ENCODE results near the gene IRX4. TPM values are rescaled to one million over a fixed set of nuclear protein-coding genes. Genes with fewer than 3 reads are reported as not detected.

The IRX4 gene
- total and polyA plus RNA-seq, 4 donors: not detected

DNA sequence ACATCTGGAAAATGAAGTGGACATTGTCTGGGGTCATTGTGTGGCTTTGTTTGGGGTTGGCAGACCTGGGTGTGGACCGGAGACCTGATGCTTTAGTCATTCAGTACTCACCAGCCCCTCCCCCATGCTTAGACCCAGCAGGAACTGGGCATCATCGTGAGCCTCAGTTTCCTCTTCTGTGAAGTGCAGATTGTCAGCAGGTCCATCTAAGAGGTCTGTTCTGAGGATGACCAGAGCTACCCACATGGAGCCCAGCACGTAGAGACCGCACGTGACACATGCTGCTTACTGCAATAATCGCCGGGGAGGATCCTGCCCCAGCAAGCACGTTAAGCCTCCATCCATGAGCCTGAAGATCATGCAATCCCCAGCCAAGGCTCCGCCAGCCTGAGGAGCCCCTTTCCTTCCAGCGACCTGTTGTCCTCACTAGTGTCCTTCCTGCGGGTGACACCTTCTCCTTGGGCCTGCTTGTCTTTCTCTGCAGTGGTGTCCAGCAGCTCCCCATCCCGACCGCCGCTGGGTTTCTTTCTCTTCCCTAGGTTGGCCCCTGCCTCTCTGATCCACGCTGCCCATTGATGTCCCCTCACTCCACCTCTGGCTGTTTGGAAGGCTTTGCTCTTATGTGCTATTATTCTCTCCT is 26.7 kb upstream of the IRX4 start:
- WGBS: 90% methylated on average over 15 of the region's 15 CpGs
- H3K9ac ChIP-seq (ENCODE audit: low read depth in 1 of 2, low read length in 2 of 2): no peak overlapping the region
- no peak for TF ChIP-seq GABPA (IDR thresholded peaks at IDR 0.05 in 1 of 2, conservative IDR thresholded peaks at IDR 0.05 in 1 of 2)
- no peak for TF ChIP-seq RAD21 (IDR thresholded peaks at IDR 0.05)
- TF ChIP-seq, protein P1, sequence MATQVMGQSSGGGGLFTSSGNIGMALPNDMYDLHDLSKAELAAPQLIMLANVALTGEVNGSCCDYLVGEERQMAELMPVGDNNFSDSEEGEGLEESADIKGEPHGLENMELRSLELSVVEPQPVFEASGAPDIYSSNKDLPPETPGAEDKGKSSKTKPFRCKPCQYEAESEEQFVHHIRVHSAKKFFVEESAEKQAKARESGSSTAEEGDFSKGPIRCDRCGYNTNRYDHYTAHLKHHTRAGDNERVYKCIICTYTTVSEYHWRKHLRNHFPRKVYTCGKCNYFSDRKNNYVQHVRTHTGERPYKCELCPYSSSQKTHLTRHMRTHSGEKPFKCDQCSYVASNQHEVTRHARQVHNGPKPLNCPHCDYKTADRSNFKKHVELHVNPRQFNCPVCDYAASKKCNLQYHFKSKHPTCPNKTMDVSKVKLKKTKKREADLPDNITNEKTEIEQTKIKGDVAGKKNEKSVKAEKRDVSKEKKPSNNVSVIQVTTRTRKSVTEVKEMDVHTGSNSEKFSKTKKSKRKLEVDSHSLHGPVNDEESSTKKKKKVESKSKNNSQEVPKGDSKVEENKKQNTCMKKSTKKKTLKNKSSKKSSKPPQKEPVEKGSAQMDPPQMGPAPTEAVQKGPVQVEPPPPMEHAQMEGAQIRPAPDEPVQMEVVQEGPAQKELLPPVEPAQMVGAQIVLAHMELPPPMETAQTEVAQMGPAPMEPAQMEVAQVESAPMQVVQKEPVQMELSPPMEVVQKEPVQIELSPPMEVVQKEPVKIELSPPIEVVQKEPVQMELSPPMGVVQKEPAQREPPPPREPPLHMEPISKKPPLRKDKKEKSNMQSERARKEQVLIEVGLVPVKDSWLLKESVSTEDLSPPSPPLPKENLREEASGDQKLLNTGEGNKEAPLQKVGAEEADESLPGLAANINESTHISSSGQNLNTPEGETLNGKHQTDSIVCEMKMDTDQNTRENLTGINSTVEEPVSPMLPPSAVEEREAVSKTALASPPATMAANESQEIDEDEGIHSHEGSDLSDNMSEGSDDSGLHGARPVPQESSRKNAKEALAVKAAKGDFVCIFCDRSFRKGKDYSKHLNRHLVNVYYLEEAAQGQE (IDR thresholded peaks at IDR 0.05): no peak
- TF ChIP-seq, protein P2, sequence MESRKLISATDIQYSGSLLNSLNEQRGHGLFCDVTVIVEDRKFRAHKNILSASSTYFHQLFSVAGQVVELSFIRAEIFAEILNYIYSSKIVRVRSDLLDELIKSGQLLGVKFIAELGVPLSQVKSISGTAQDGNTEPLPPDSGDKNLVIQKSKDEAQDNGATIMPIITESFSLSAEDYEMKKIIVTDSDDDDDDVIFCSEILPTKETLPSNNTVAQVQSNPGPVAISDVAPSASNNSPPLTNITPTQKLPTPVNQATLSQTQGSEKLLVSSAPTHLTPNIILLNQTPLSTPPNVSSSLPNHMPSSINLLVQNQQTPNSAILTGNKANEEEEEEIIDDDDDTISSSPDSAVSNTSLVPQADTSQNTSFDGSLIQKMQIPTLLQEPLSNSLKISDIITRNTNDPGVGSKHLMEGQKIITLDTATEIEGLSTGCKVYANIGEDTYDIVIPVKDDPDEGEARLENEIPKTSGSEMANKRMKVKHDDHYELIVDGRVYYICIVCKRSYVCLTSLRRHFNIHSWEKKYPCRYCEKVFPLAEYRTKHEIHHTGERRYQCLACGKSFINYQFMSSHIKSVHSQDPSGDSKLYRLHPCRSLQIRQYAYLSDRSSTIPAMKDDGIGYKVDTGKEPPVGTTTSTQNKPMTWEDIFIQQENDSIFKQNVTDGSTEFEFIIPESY (IDR thresholded peaks at IDR 0.05): no peak
- no peak for TF ChIP-seq HNF4G (IDR thresholded peaks at IDR 0.05)
- TF ChIP-seq, protein P3, sequence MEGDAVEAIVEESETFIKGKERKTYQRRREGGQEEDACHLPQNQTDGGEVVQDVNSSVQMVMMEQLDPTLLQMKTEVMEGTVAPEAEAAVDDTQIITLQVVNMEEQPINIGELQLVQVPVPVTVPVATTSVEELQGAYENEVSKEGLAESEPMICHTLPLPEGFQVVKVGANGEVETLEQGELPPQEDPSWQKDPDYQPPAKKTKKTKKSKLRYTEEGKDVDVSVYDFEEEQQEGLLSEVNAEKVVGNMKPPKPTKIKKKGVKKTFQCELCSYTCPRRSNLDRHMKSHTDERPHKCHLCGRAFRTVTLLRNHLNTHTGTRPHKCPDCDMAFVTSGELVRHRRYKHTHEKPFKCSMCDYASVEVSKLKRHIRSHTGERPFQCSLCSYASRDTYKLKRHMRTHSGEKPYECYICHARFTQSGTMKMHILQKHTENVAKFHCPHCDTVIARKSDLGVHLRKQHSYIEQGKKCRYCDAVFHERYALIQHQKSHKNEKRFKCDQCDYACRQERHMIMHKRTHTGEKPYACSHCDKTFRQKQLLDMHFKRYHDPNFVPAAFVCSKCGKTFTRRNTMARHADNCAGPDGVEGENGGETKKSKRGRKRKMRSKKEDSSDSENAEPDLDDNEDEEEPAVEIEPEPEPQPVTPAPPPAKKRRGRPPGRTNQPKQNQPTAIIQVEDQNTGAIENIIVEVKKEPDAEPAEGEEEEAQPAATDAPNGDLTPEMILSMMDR (IDR thresholded peaks at IDR 0.05; ENCODE audit: low read depth, low read length, missing input control): no peak
- peaks cover 0 to 3% (median 0%) of the 10 kb centered on the region in 4 donors for H3K27me3 ChIP-seq (ENCODE audit: control insufficient read depth in 4 of 4, insufficient read depth in 4 of 4, low read length in 3 of 4)
- H3K4me1 ChIP-seq (ENCODE audit: control insufficient read depth in 4 of 4, insufficient read depth in 4 of 4, low read length in 3 of 4): no peaks in the 10 kb centered on the region
- H3K27ac ChIP-seq (ENCODE audit: low read depth in 1 of 2, low read length in 2 of 2): no peak overlapping the region
- peaks cover 2 to 6% (median 4%) of the 10 kb centered on the region in 4 donors for H3K9me3 ChIP-seq (ENCODE audit: control insufficient read depth in 4 of 4, low read length in 3 of 4)
- DNase-seq (ENCODE audit: low spot score): no peak
- H3K4me3 ChIP-seq (ENCODE audit: low read depth in 1 of 3, low read length in 3 of 3): no peak overlapping the region
- no peaks in the 10 kb centered on the region for H3K36me3 ChIP-seq (ENCODE audit: control insufficient read depth in 4 of 4, insufficient read depth in 3 of 4, low read depth in 1 of 4, low read length in 3 of 4)

DNA sequence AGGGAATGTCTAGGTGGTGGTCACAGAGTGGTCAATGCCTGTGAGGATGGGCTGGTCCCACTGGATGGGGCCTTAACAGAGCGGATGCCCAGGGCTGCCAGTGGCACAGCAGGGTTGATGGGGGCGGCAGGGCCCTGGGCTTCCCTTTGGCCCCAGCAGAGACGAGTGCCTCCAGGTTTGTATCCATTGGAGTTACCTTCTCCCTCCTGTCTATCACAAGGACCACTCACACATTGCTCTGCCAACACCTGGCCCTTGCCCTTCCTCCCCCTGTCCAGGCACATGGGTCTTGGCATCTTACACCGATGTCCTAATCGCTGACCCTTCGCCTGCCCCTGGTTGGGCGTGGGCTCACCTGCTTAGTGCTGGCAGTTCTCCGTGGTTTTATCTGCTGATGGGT is 26.2 kb upstream of the IRX4 start:
- Histone ChIP-seq H3K9ac (ENCODE audit: low read depth in 1 of 2, low read length in 2 of 2) (no peak overlapping the region), H3K9me3 (ENCODE audit: control insufficient read depth in 4 of 4, low read length in 3 of 4) (peaks cover 2 to 11% (median 3%) of the 10 kb centered on the region in 4 donors), H3K4me1 (ENCODE audit: control insufficient read depth in 4 of 4, insufficient read depth in 4 of 4, low read length in 3 of 4) (no peaks in the 10 kb centered on the region), H3K27me3 (ENCODE audit: control insufficient read depth in 4 of 4, insufficient read depth in 4 of 4, low read length in 3 of 4) (peaks cover 0 to 3% (median 0%) of the 10 kb centered on the region in 4 donors), H3K4me3 (ENCODE audit: low read depth in 1 of 3, low read length in 3 of 3) (no peak overlapping the region), H3K27ac (ENCODE audit: low read depth in 1 of 2, low read length in 2 of 2) (no peak overlapping the region), H3K36me3 (ENCODE audit: control insufficient read depth in 4 of 4, insufficient read depth in 3 of 4, low read depth in 1 of 4, low read length in 3 of 4) (no peaks in the 10 kb centered on the region)
- TF ChIP-seq RXRA (IDR thresholded peaks at IDR 0.05) (no peak), FOXA1 (IDR thresholded peaks at IDR 0.05) (no peak), FOXA2 (IDR thresholded peaks at IDR 0.05) (no peak), YY1 (IDR thresholded peaks at IDR 0.05) (no peak)
- TF ChIP-seq, protein P4, sequence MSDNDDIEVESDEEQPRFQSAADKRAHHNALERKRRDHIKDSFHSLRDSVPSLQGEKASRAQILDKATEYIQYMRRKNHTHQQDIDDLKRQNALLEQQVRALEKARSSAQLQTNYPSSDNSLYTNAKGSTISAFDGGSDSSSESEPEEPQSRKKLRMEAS (IDR thresholded peaks at IDR 0.05): no peak
- 87% methylated on average over 8 of the region's 8 CpGs for WGBS
- no peak for DNase-seq (ENCODE audit: low spot score)
